Karpas-422 (cell line): ENCODE data around the gene OR2T3. TPM values are rescaled to one million over a fixed set of nuclear protein-coding genes. Genes with fewer than 3 reads are reported as not detected.
"Not testable (repeated sequence)": the region's sequence is repeated elsewhere in the genome, so short reads cannot be mapped to it uniquely, and the experiment has no call there.

Experiments used
- DNase-seq: peaks from one replicate; pipeline ENCODE4 v3.0.0-alpha.2; 2015
- H2AFZ ChIP-seq: fragments of 200-600 bp; sonication (generic); 2 replicates; pipeline ENCODE4 v1.6.1; 2014; ENCODE audit warnings: antibody characterized with exemption, low read length, mixed read lengths
- H3K27ac ChIP-seq: fragments of 200-600 bp; sonication (generic); 2 replicates; pipeline ENCODE4 v1.5.1; 2014; ENCODE audit warnings: mild to moderate bottlenecking, low read length, moderate library complexity
- H3K27me3 ChIP-seq: fragments of 200-600 bp; sonication (generic); 2 replicates; pipeline ENCODE4 v1.6.1; 2014; ENCODE audit warnings: low read length, mixed read lengths
- H3K36me3 ChIP-seq: fragments of 200-600 bp; sonication (generic); 2 replicates; pipeline ENCODE4 v1.6.1; 2014; ENCODE audit warnings: low read length, mixed read lengths; ENCODE audit not compliant: insufficient read depth
- H3K4me1 ChIP-seq: fragments of 200-600 bp; sonication (generic); 2 replicates; pipeline ENCODE4 v1.6.1; 2014; ENCODE audit warnings: mild to moderate bottlenecking, low read length, mixed read lengths
- H3K4me2 ChIP-seq: fragments of 200-600 bp; sonication (generic); 2 replicates; pipeline ENCODE4 v1.6.1; 2014; ENCODE audit warnings: low read length, low read depth, mild to moderate bottlenecking; ENCODE audit not compliant: poor library complexity, severe bottlenecking
- H3K4me3 ChIP-seq: fragments of 200-600 bp; sonication (generic); 2 replicates; pipeline ENCODE4 v1.5.1; 2014; ENCODE audit warnings: mild to moderate bottlenecking, antibody characterized with exemption, low read length, mixed read lengths
- H3K79me2 ChIP-seq: fragments of 200-600 bp; sonication (generic); 2 replicates; pipeline ENCODE4 v1.6.1; 2014; ENCODE audit warnings: mild to moderate bottlenecking, low read length, mixed read lengths
- H3K9ac ChIP-seq: fragments of 200-600 bp; sonication (generic); 2 replicates; pipeline ENCODE4 v1.6.0; 2014; ENCODE audit warnings: low read length
- H3K9me2 ChIP-seq: fragments of 200-600 bp; sonication (generic), shearing (Covaris generic); replicated peaks from 2 replicates; pipeline ENCODE4 v1.6.0; 2014; ENCODE audit warnings: mild to moderate bottlenecking, low read length, moderate library complexity; ENCODE audit not compliant: insufficient read depth
- H3K9me3 ChIP-seq: fragments of 300-700, 200-600 bp; sonication (generic); 2 replicates; pipeline ENCODE4 v1.6.1; 2014; ENCODE audit warnings: low read length, mixed read lengths
- H4K20me1 ChIP-seq: fragments of 200-600 bp; sonication (generic); 2 replicates; pipeline ENCODE4 v1.6.1; 2014; ENCODE audit warnings: mild to moderate bottlenecking, antibody characterized with exemption, low read length, low read depth; ENCODE audit not compliant: insufficient read depth
- total RNA-seq: library from RNA; depleted of rRNA; stranded (reverse); fragments of >200 nt; shearing (Covaris generic); gene quantifications from 2 replicates; pipeline ENCODE4 v1.2.3, GENCODE V29; 2014; ENCODE audit warnings: low replicate concordance; rRNA removed

OR2T3 gene
- total RNA-seq, 1 experiment from 2014 or later = not detected

GRCh38 chr1:248496661-248497060, 23.5 kb downstream of the OR2T3 start:
- H3K9ac ChIP-seq, H3K9me2 ChIP-seq, H3K27me3 ChIP-seq, DNase-seq, H3K79me2 ChIP-seq, H3K27ac ChIP-seq, H3K4me3 ChIP-seq, H2AFZ ChIP-seq, H3K36me3 ChIP-seq, H3K4me2 ChIP-seq, H3K4me1 ChIP-seq, H3K9me3 ChIP-seq, H4K20me1 ChIP-seq: not testable (repeated sequence)

- not testable (repeated sequence) for H3K4me3 ChIP-seq, H3K9ac ChIP-seq, H2AFZ ChIP-seq, H4K20me1 ChIP-seq, H3K36me3 ChIP-seq, H3K27me3 ChIP-seq, H3K79me2 ChIP-seq, H3K9me3 ChIP-seq, DNase-seq, H3K4me2 ChIP-seq, H3K27ac ChIP-seq, H3K9me2 ChIP-seq, H3K4me1 ChIP-seq
Measured at GRCh38 chr1:248500305-248501035, 27.3 kb downstream of the OR2T3 start.

- H3K4me1 ChIP-seq, H3K79me2 ChIP-seq, H3K27me3 ChIP-seq, DNase-seq, H3K9me2 ChIP-seq, H2AFZ ChIP-seq, H3K27ac ChIP-seq, H4K20me1 ChIP-seq, H3K36me3 ChIP-seq, H3K9me3 ChIP-seq, H3K9ac ChIP-seq, H3K4me3 ChIP-seq, H3K4me2 ChIP-seq: not testable (repeated sequence)
Measured at GRCh38 chr1:248507773-248508172, 34.6 kb downstream of the OR2T3 start, which contains the start of gene OR2G6. OR2G6 (plus strand) TSS chr1:248508073; CDS start chr1:248521647, 13,574 bp downstream.

- not testable (repeated sequence) for H3K4me1 ChIP-seq, H3K79me2 ChIP-seq, H3K4me3 ChIP-seq, H3K36me3 ChIP-seq, H3K9me2 ChIP-seq, DNase-seq, H3K27ac ChIP-seq, H4K20me1 ChIP-seq, H3K9ac ChIP-seq, H2AFZ ChIP-seq, H3K4me2 ChIP-seq, H3K27me3 ChIP-seq, H3K9me3 ChIP-seq
Measured at GRCh38 chr1:248510217-248510616, 37.1 kb downstream of the OR2T3 start.

GRCh38 chr1:248521856-248522255, 48.7 kb downstream of the OR2T3 start:
- Histone ChIP-seq H3K4me2 (no peak overlapping the region), H3K9me2 (no peaks in the 10 kb centered on the region), H3K79me2 (no peaks in the 10 kb centered on the region), H3K36me3 (no peaks in the 10 kb centered on the region), H3K4me1 (no peaks in the 10 kb centered on the region), H3K9me3 (no peaks in the 10 kb centered on the region), H3K9ac (no peak overlapping the region), H2AFZ (no peak overlapping the region), H3K4me3 (no peak overlapping the region), H4K20me1 (no peaks in the 10 kb centered on the region), H3K27me3 (no peaks in the 10 kb centered on the region), H3K27ac (no peak overlapping the region)
- DNase-seq = no peak

Other genes starting within 250 kb of the OR2T3 start
- not detected in 2 replicates for gene OR2M4, start 241.9 kb upstream of the OR2T3 start, total RNA-seq
- not detected in 2 replicates for gene OR2T33, start 195.4 kb upstream of the OR2T3 start, total RNA-seq
- gene OR2T12, start 169.9 kb upstream of the OR2T3 start, total RNA-seq = not detected in 2 replicates
- not detected in 2 replicates for gene OR2M7, start 148.8 kb upstream of the OR2T3 start, total RNA-seq
- gene OR14C36, start 124.6 kb upstream of the OR2T3 start, total RNA-seq = not detected in 2 replicates
- gene OR2T4, start 111.7 kb upstream of the OR2T3 start, total RNA-seq = not detected in 2 replicates
- not detected in 2 replicates for gene OR2T6, start 97.6 kb upstream of the OR2T3 start, total RNA-seq
- gene OR2T1, start 70.3 kb upstream of the OR2T3 start, total RNA-seq = not detected in 2 replicates
- not detected in 2 replicates for gene OR2T2, start 27.7 kb upstream of the OR2T3 start, total RNA-seq
- gene OR2T5, start 15.2 kb downstream of the OR2T3 start, total RNA-seq = not detected in 2 replicates
- not detected in 2 replicates for gene OR2G6, start 34.7 kb downstream of the OR2T3 start, total RNA-seq
- gene OR2T29, start 89.4 kb downstream of the OR2T3 start, total RNA-seq = not detected in 2 replicates
- gene OR2T34, start 101.4 kb downstream of the OR2T3 start, total RNA-seq = not detected in 2 replicates
- gene OR2T10, start 124.3 kb downstream of the OR2T3 start, total RNA-seq = not detected in 2 replicates
- gene OR2T11, start 161.7 kb downstream of the OR2T3 start, total RNA-seq = not detected in 2 replicates
- gene OR2T35, start 171.9 kb downstream of the OR2T3 start, total RNA-seq = not detected in 2 replicates
- not detected in 2 replicates for gene OR2T27, start 182.2 kb downstream of the OR2T3 start, total RNA-seq
- not detected in 2 replicates for gene OR14I1, start 229.4 kb downstream of the OR2T3 start, total RNA-seq